Colon (tissue), 2 donors: Measurements from ENCODE around the gene VSIG2.

Experiments used
- FAIRE-seq: peaks from 2 replicates; lab custom pipeline; 2012; peaks lifted over from hg19 to GRCh38; lab: Jason Lieb, UNC
- donor health status: control.
- donor health status: control.

The VSIG2 gene

DNA sequence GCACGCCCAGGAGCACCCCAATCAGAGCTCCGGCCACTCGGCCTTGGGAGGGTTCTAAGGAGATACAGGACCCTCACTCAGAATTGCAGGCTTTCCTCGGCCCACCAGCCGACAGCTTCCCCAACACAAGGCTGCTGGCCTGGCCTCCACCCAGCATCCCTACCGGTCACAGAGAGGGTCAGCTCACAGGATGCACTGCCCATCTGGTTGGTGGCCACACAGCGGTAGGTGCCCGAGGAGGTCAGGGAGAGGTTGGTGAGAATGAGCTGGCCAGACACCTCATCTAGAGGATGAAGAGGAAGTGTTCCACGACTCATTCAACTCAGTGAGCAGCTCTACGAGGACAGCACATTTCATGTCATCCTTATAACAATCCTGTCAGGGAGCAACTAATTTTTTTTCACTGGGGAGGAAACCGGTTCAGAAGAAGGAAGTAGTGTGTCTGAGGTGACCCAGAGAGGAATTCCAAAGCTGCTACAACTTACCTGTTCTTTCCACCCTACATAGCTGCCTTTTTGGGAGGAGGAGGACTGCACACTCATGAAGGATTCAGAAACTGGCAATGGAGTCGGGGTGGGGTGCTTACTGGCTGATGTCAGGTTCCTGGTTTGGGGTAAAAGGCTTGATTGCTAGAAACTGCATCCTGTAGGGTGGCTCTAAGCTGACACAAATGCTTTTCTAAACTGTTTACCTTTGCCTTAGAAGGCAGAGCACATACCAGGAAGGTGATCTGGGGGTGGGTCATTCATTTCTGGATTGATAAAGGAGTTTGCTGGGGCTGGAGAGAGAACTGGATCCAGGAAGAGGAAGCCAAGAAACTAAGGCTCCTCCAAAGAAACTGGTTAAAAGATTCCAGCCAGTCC is 3.3 kb downstream of the VSIG2 start:
- no peak for FAIRE-seq

GRCh38 chr11:124748100-124748418 is 4.0 kb downstream of the VSIG2 start:
- FAIRE-seq: no peak

DNA sequence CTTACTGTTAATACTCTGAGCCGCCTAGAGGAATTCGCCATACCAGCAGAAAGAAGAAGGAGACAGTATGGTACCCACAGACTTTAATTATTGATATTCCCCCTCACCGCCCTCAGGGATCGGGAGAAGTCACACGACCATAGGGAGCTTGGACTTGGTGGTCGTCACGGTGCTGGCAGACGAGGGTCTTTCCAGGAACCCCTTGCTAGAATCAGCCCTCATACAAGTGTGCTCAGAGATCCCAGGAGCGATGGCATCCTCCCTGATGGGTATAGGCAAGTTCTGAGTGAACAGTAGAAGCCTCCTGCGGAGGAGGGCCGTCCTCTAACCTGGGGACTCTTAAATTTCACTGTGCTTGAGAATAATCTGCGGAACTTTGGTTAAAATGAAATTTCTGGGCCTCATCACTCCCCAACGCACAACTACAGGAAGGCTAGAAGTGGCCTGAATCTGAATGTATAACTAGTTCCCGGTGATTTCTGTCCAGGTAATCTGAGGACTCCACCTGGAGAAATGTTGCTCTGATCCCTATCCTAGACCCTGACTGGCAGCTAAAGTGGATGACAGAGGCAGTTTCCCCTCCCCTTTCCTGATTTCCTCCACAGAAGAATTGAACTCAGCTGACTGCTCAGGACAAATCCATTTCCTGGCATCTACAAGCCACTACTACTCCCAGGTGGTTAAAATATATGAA is 4.5 kb downstream of the VSIG2 start:
- no peak for FAIRE-seq

- FAIRE-seq: no peak
Measured at GRCh38 chr11:124746621-124747243, 5.3 kb downstream of the VSIG2 start.

DNA sequence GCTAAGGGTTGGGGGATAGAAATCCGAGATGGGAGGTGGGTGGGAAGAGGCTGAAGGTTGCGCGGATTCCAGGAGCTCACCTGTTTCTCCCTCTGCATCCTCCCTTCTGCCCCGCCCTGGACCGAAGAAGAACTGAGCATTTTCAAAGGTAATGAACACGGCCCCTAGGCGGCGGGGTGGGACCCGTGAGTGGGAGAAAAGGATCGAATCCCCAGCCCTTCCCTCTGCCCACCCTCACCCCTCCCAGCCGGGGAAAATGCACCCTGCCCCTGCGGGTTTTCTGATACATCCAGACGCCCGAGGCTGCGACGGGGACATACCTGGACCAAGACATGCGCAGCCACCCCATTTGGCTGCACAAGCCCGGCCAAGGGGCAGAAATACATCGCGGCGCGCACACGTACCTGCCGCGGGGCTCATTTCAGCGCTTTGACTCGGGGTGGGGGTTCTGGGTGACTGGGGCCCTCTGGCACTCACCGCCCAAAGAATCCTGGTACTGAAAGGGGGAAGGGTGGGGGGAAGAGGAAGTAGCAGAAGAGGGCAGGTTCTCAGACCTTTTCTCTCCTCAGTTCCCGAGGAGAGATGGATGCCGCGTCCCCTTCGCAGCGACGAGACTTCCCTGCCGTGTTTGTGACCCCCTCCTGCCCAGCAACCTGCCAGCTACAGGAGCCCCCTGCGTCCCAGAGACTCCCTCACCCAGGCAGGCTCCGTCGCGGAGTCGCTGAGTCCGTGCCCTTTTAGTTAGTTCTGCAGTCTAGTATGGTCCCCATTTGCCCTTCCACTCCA is 6.0 kb downstream of the VSIG2 start:
- no peak for FAIRE-seq

DNA sequence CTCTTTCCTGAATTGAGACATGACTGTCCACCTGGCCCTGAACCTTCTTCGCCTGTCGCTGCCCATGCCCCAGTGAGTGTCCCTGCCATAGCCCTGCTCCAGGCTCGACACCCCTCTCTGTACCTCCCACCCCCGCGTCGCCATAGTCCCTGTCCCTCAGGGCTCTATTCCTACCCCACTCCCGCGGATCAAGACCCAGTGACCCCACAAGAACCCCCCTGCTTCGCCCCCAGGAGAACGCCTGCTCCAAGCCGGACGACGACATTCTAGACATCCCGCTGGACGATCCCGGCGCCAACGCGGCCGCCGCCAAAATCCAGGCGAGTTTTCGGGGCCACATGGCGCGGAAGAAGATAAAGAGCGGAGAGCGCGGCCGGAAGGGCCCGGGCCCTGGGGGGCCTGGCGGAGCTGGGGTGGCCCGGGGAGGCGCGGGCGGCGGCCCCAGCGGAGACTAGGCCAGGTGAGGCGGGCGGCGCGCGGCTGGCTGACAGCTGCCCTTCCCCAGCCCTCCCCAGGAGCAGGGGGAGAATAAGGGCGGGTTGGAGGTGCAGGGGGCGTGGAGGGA is 6.7 kb downstream of the VSIG2 start:
- FAIRE-seq: no peak

DNA sequence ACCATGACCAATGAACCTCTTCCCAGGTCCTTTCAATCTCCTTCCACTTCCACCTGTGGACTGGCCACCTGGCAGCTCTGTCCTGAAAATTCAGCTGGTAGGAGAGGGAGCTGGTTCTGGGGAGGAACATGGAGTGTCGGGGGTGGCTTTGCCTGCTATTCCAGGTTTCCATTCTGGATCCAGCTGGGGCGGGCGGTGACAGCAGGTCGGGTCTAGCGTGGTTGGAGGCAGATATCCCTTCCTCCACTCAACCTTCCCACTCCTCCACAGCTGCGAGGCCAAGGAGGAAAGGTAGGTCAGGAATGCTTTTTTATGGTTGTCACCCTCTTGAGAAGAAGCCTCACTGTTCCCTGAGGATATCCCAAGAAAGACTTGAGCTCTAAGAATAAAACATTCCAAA is 9.0 kb downstream of the VSIG2 start:
- no peak for FAIRE-seq

DNA sequence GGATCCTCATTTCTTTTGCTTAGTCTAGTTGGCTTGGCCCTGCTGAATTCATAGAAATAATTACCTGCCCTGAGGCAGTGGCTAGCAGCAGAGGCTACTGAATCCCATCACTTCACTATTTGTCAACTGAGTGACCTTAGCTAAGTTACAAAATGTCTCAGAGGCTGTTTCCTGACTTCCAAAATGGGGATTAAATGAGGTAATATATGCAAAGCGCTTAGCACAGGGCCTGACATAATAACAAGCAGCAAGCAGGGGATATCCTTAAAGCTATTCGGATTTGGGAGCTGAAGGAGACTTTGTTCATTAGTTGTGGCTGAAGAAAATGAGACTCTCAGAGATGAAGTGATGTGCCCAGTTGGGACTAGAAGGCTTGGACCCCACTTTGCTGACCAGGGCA is 9.5 kb downstream of the VSIG2 start:
- no peak for FAIRE-seq

DNA sequence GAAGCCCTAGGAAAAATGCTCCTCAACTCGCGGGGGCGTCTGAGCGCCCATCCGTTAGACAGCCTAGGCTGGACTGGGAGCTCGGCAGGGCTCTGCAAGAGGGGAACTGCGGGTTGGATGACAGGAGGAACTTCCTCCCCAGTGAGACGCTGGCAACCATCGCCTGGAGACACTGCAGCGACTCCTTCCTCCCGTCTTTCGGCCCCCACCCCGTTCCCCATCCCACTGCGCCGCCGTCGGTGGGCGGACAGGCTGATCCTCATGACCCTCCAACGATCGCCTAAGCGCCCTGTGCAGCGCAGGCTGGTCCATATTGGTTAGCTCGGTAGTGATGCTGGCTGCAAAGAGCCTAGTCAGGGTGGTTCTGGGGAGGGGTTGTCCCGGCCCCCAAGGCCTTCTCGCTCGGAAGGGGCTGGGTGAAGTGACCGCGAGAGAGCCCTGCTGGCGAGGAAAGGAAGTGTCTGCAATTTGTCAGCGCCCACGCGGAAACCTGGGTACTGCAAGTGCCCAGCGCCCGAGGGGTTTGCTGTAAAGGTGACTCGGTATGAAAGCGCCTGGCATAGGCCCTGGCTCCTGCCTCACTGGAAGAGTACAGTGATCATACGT is 11.7 kb downstream of the VSIG2 start:
- FAIRE-seq: no peak

DNA sequence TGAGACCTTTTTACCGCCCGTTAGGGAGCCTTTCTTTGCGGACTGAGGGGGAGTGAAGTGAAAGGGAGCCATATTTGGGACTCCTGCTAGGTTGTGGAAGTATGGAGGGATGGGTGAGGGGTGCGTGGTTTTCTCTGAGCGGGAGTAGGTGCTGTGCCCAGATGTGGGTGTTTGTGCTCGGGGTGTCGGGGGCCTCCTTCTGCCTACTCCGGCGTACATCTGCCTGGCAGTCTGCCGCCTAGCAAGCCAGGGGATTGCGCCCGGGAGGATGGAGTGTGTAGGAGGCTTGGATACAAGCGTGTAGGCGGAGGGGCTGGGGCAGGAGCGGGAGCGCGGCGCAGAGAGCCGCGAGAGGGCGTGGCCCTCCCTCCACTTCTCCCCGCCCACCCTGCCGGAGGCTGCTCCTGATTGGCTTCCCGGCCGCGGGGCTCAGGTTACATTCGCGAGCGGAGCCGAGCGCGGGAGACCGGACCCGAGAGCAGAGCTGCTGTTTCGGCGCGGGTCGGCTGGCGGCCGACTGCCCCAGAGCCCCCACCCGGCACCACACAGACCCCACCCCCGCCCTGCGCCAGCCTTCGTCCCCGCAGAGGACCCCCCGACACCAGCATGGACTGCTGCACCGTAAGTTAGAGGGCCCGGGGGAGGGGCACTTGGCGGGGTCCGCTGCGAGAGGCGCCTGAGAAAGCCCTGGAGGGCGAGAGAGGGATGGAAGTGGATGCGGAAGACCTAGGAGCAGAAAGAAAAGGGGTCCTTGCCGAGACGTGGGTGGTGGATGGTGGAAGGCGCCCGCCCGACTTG is 12.4 kb downstream of the VSIG2 start, which contains the start of gene NRGN:
NRGN (plus strand) TSS at position 464 of the 798 bp plus-strand sequence; CDS start at position 607, 143 bp downstream.
- FAIRE-seq: no peak

GRCh38 chr11:124738713-124739478 is 13.2 kb downstream of the VSIG2 start:
- FAIRE-seq: no peak

- FAIRE-seq: no peak
Measured at GRCh38 chr11:124737638-124738305, 14.3 kb downstream of the VSIG2 start.

- FAIRE-seq: no peak
Measured at GRCh38 chr11:124736736-124737135, 15.3 kb downstream of the VSIG2 start.

- no peak for FAIRE-seq
Measured at GRCh38 chr11:124732230-124732629, 19.8 kb downstream of the VSIG2 start.

- FAIRE-seq: no peak
Measured at GRCh38 chr11:124729571-124729970, 22.5 kb downstream of the VSIG2 start.

GRCh38 chr11:124728134-124728533 is 23.9 kb downstream of the VSIG2 start:
- no peak for FAIRE-seq

GRCh38 chr11:124727474-124727873 is 24.6 kb downstream of the VSIG2 start:
- FAIRE-seq: no peak

GRCh38 chr11:124725719-124726105 is 26.3 kb downstream of the VSIG2 start:
- no peak for FAIRE-seq

GRCh38 chr11:124724979-124725718 is 26.9 kb downstream of the VSIG2 start:
- no peak for FAIRE-seq
